Measurements from ENCODE around the gene TEX22. TPM values are rescaled to one million over a fixed set of nuclear protein-coding genes. Genes with fewer than 3 reads are reported as not detected.

TEX22 gene
- total and polyA plus RNA-seq, 4 donors, result 0.02 to 0.14 (median 0.08) TPM; not detected in 1

DNA sequence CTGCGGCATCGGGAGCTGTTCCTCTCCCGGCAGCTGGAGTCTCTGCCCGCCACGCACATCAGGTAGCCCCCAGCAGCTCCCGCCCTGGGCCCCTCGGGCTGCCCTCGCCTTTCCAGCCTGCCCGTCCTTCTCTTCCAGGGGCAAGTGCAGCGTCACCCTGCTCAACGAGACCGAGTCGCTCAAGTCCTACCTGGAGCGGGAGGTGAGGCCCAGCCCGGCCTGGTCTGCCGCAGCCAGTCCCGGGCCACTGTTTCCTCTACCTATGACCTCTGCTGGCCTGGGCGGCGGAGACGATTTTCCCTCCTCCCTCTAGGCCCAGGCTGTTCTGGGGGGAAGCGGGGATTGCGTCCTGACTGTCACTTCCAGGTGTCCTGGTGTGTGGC lies 51.8 kb downstream of the TEX22 start:
- Histone ChIP-seq H3K27ac (ENCODE audit: low read depth in 1 of 2, low read length in 2 of 2) (no peak overlapping the region), H3K4me3 (ENCODE audit: low read depth in 1 of 3, low read length in 3 of 3) (no peak overlapping the region), H3K36me3 (ENCODE audit: control insufficient read depth in 4 of 4, insufficient read depth in 3 of 4, low read depth in 1 of 4, low read length in 3 of 4) (peaks cover 0 to 22% (median 3%) of the 10 kb centered on the region in 4 donors)

More for the DNA sequence above, 51.8 kb downstream of the TEX22 start:
- H3K27me3 ChIP-seq (ENCODE audit: control insufficient read depth in 4 of 4, insufficient read depth in 4 of 4, low read length in 3 of 4), result no peaks in the 10 kb centered on the region
- TF ChIP-seq RXRA (IDR thresholded peaks at IDR 0.05), result no peak
- TF ChIP-seq RAD21 (IDR thresholded peaks at IDR 0.05), result no peak
- TF ChIP-seq, protein P1, sequence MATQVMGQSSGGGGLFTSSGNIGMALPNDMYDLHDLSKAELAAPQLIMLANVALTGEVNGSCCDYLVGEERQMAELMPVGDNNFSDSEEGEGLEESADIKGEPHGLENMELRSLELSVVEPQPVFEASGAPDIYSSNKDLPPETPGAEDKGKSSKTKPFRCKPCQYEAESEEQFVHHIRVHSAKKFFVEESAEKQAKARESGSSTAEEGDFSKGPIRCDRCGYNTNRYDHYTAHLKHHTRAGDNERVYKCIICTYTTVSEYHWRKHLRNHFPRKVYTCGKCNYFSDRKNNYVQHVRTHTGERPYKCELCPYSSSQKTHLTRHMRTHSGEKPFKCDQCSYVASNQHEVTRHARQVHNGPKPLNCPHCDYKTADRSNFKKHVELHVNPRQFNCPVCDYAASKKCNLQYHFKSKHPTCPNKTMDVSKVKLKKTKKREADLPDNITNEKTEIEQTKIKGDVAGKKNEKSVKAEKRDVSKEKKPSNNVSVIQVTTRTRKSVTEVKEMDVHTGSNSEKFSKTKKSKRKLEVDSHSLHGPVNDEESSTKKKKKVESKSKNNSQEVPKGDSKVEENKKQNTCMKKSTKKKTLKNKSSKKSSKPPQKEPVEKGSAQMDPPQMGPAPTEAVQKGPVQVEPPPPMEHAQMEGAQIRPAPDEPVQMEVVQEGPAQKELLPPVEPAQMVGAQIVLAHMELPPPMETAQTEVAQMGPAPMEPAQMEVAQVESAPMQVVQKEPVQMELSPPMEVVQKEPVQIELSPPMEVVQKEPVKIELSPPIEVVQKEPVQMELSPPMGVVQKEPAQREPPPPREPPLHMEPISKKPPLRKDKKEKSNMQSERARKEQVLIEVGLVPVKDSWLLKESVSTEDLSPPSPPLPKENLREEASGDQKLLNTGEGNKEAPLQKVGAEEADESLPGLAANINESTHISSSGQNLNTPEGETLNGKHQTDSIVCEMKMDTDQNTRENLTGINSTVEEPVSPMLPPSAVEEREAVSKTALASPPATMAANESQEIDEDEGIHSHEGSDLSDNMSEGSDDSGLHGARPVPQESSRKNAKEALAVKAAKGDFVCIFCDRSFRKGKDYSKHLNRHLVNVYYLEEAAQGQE (IDR thresholded peaks at IDR 0.05), result no peak
- no peak for TF ChIP-seq YY1 (IDR thresholded peaks at IDR 0.05)
- no peak for TF ChIP-seq NR2F2 (IDR thresholded peaks at IDR 0.05)
- TF ChIP-seq, protein P2, sequence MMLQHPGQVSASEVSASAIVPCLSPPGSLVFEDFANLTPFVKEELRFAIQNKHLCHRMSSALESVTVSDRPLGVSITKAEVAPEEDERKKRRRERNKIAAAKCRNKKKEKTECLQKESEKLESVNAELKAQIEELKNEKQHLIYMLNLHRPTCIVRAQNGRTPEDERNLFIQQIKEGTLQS (IDR thresholded peaks at IDR 0.05), result no peak
- TF ChIP-seq HNF4G (IDR thresholded peaks at IDR 0.05), result no peak
- TF ChIP-seq TAF1 (conservative IDR thresholded peaks at IDR 0.05), result no peak
- no peak for TF ChIP-seq FOXA1 (IDR thresholded peaks at IDR 0.05)
- TF ChIP-seq JUND (IDR thresholded peaks at IDR 0.05), result no peak
- no peak for TF ChIP-seq EGR1 (IDR thresholded peaks at IDR 0.05; ENCODE audit: low read depth in 2 of 2)
- TF ChIP-seq GABPA (IDR thresholded peaks at IDR 0.05 in 1 of 2, conservative IDR thresholded peaks at IDR 0.05 in 1 of 2), result no peak
- TF ChIP-seq SP1 (IDR thresholded peaks at IDR 0.05), result no peak
- TF ChIP-seq HNF4A (conservative IDR thresholded peaks at IDR 0.05), result no peak
- TF ChIP-seq, protein P3, sequence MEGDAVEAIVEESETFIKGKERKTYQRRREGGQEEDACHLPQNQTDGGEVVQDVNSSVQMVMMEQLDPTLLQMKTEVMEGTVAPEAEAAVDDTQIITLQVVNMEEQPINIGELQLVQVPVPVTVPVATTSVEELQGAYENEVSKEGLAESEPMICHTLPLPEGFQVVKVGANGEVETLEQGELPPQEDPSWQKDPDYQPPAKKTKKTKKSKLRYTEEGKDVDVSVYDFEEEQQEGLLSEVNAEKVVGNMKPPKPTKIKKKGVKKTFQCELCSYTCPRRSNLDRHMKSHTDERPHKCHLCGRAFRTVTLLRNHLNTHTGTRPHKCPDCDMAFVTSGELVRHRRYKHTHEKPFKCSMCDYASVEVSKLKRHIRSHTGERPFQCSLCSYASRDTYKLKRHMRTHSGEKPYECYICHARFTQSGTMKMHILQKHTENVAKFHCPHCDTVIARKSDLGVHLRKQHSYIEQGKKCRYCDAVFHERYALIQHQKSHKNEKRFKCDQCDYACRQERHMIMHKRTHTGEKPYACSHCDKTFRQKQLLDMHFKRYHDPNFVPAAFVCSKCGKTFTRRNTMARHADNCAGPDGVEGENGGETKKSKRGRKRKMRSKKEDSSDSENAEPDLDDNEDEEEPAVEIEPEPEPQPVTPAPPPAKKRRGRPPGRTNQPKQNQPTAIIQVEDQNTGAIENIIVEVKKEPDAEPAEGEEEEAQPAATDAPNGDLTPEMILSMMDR (IDR thresholded peaks at IDR 0.05; ENCODE audit: low read depth, low read length, missing input control), result no peak
- TF ChIP-seq, protein P4, sequence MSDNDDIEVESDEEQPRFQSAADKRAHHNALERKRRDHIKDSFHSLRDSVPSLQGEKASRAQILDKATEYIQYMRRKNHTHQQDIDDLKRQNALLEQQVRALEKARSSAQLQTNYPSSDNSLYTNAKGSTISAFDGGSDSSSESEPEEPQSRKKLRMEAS (IDR thresholded peaks at IDR 0.05), result no peak
- TF ChIP-seq FOXA2 (IDR thresholded peaks at IDR 0.05), result no peak
- TF ChIP-seq, protein P5, sequence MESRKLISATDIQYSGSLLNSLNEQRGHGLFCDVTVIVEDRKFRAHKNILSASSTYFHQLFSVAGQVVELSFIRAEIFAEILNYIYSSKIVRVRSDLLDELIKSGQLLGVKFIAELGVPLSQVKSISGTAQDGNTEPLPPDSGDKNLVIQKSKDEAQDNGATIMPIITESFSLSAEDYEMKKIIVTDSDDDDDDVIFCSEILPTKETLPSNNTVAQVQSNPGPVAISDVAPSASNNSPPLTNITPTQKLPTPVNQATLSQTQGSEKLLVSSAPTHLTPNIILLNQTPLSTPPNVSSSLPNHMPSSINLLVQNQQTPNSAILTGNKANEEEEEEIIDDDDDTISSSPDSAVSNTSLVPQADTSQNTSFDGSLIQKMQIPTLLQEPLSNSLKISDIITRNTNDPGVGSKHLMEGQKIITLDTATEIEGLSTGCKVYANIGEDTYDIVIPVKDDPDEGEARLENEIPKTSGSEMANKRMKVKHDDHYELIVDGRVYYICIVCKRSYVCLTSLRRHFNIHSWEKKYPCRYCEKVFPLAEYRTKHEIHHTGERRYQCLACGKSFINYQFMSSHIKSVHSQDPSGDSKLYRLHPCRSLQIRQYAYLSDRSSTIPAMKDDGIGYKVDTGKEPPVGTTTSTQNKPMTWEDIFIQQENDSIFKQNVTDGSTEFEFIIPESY (IDR thresholded peaks at IDR 0.05), result no peak
- H3K9ac ChIP-seq (ENCODE audit: low read depth in 1 of 2, low read length in 2 of 2), result no peak overlapping the region
- DNase-seq (ENCODE audit: low spot score), result no peak
- H3K4me1 ChIP-seq (ENCODE audit: control insufficient read depth in 4 of 4, insufficient read depth in 4 of 4, low read length in 3 of 4), result no peaks in the 10 kb centered on the region
- no peaks in the 10 kb centered on the region for H3K9me3 ChIP-seq (ENCODE audit: control insufficient read depth in 4 of 4, low read length in 3 of 4)
- WGBS, result 93% methylated on average over 22 of the region's 22 CpGs

All from liver (tissue), 9 donors.